Measurements from ENCODE around the gene RTN4R.
"Not testable (repeated sequence)": the region's sequence is repeated elsewhere in the genome, so short reads cannot be mapped to it uniquely, and the experiment has no call there.

The RTN4R gene

GRCh38 chr22:20285473-20286311 is 17.6 kb upstream of the RTN4R start:
- not testable (repeated sequence) for H2AFZ ChIP-seq (ENCODE audit: low read depth, low read length); H3K4me3 ChIP-seq (ENCODE audit: low read depth in 1 of 2, low read length in 2 of 2); H3K4me2 ChIP-seq (ENCODE audit: insufficient read depth, low read length); H3K9ac ChIP-seq (ENCODE audit: low read depth, low read length); H3K9me3 ChIP-seq (ENCODE audit: insufficient read depth, low read length, severe bottlenecking); H4K20me1 ChIP-seq (ENCODE audit: insufficient read depth, low read length); H3K27ac ChIP-seq (ENCODE audit: low read length); H3K4me1 ChIP-seq (ENCODE audit: insufficient read depth, low read length); H3K36me3 ChIP-seq (ENCODE audit: insufficient read depth, low read length); H3K79me2 ChIP-seq (ENCODE audit: insufficient read depth, low read length); H3K27me3 ChIP-seq (ENCODE audit: insufficient read depth, low read length, poor library complexity)
- DNase-seq (peak; percentile 74), ATAC-seq (ENCODE audit: insufficient read depth, low read depth) (peak; percentile 91)
- TF ChIP-seq CTCF (IDR thresholded peaks at IDR 0.05; ENCODE audit: borderline replicate concordance, extremely low read depth, low read length, poor library complexity, severe bottlenecking), result peak; percentile 90

GRCh38 chr22:20284471-20285086 is 16.5 kb upstream of the RTN4R start:
- TF ChIP-seq CTCF (IDR thresholded peaks at IDR 0.05; ENCODE audit: borderline replicate concordance, extremely low read depth, low read length, poor library complexity, severe bottlenecking), result no peak
- no peak for TF ChIP-seq EZH2 (IDR thresholded peaks at IDR 0.05; ENCODE audit: borderline replicate concordance, low read depth, low read length, severe bottlenecking)
- Histone ChIP-seq H4K20me1 (ENCODE audit: insufficient read depth, low read length) (no peaks in the 10 kb centered on the region), H3K9ac (ENCODE audit: low read depth, low read length) (no peak overlapping the region), H3K79me2 (ENCODE audit: insufficient read depth, low read length) (no peaks in the 10 kb centered on the region), H3K36me3 (ENCODE audit: insufficient read depth, low read length) (no peaks in the 10 kb centered on the region), H3K27me3 (ENCODE audit: insufficient read depth, low read length, poor library complexity) (no peaks in the 10 kb centered on the region), H2AFZ (ENCODE audit: low read depth, low read length) (no peak overlapping the region), H3K27ac (ENCODE audit: low read length) (no peak overlapping the region), H3K4me1 (ENCODE audit: insufficient read depth, low read length) (no peaks in the 10 kb centered on the region), H3K9me3 (ENCODE audit: insufficient read depth, low read length, severe bottlenecking) (no peaks in the 10 kb centered on the region), H3K4me2 (ENCODE audit: insufficient read depth, low read length) (no peak overlapping the region), H3K4me3 (ENCODE audit: low read depth in 1 of 2, low read length in 2 of 2) (no peak overlapping the region)
- DNase-seq (no peak), ATAC-seq (ENCODE audit: insufficient read depth, low read depth) (no peak)

GRCh38 chr22:20283674-20284066 is 15.6 kb upstream of the RTN4R start:
- no peaks in the 10 kb centered on the region for H3K79me2 ChIP-seq (ENCODE audit: insufficient read depth, low read length)

More at GRCh38 chr22:20283674-20284066, 15.6 kb upstream of the RTN4R start:
- no peak overlapping the region for H3K4me2 ChIP-seq (ENCODE audit: insufficient read depth, low read length)
- H3K27me3 ChIP-seq (ENCODE audit: insufficient read depth, low read length, poor library complexity), result no peaks in the 10 kb centered on the region
- TF ChIP-seq CTCF (IDR thresholded peaks at IDR 0.05; ENCODE audit: borderline replicate concordance, extremely low read depth, low read length, poor library complexity, severe bottlenecking) (no peak), EZH2 (IDR thresholded peaks at IDR 0.05; ENCODE audit: borderline replicate concordance, low read depth, low read length, severe bottlenecking) (no peak)
- H3K27ac ChIP-seq (ENCODE audit: low read length), result no peak overlapping the region
- H3K4me1 ChIP-seq (ENCODE audit: insufficient read depth, low read length), result no peaks in the 10 kb centered on the region
- ATAC-seq (ENCODE audit: insufficient read depth, low read depth), result no peak
- no peak overlapping the region for H3K4me3 ChIP-seq (ENCODE audit: low read depth in 1 of 2, low read length in 2 of 2)
- no peaks in the 10 kb centered on the region for H3K36me3 ChIP-seq (ENCODE audit: insufficient read depth, low read length)
- H2AFZ ChIP-seq (ENCODE audit: low read depth, low read length), result no peak overlapping the region
- no peaks in the 10 kb centered on the region for H4K20me1 ChIP-seq (ENCODE audit: insufficient read depth, low read length)
- no peak overlapping the region for H3K9ac ChIP-seq (ENCODE audit: low read depth, low read length)
- no peak for DNase-seq
- H3K9me3 ChIP-seq (ENCODE audit: insufficient read depth, low read length, severe bottlenecking), result no peaks in the 10 kb centered on the region

All from DND-41 (cell line).